K562 treated with DMSO at 1 percent for 48 hours (cell line): ENCODE results near the gene ZNF341. TPM values are rescaled to one million over a fixed set of nuclear protein-coding genes. Genes with fewer than 3 reads are reported as not detected.

Experiments
- total RNA-seq: library from RNA; unstranded; fragments of 300-600 nt; gene quantifications from 2 replicates; pipeline ENCODE4 v1.2.3, GENCODE V29; 2022; ENCODE audit warnings: low replicate concordance; ENCODE audit errors: extremely low read depth

Gene ZNF341
- not detected in 2 replicates for total RNA-seq

DNA sequence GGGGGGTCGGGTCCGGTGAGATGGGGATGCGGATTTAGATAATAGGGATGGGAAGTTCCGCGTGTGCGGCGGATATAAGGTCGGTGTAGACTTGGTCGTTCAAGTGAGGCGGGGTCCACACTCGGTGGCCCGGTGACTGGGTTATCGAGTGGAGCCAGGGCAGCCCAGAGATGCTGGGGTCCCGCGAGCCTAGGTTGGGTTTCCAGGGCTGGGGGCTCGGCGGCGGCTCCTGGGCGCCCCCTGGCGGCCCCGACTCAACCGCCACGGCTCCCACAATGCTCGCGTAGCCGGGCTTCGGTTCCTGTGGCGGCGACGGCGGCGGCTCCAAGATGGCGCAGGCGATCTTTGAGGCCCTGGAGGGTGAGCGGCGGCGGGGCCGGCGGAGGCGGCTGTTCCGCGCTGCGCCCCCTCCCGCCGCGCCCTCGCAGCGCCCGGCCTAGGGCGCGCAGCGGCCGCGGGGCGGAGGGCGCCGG lies at the start of gene ZNF341:
ZNF341 (plus strand) TSS at position 304 of the 473 bp plus-strand sequence; CDS start at position 330, 26 bp downstream.

DNA sequence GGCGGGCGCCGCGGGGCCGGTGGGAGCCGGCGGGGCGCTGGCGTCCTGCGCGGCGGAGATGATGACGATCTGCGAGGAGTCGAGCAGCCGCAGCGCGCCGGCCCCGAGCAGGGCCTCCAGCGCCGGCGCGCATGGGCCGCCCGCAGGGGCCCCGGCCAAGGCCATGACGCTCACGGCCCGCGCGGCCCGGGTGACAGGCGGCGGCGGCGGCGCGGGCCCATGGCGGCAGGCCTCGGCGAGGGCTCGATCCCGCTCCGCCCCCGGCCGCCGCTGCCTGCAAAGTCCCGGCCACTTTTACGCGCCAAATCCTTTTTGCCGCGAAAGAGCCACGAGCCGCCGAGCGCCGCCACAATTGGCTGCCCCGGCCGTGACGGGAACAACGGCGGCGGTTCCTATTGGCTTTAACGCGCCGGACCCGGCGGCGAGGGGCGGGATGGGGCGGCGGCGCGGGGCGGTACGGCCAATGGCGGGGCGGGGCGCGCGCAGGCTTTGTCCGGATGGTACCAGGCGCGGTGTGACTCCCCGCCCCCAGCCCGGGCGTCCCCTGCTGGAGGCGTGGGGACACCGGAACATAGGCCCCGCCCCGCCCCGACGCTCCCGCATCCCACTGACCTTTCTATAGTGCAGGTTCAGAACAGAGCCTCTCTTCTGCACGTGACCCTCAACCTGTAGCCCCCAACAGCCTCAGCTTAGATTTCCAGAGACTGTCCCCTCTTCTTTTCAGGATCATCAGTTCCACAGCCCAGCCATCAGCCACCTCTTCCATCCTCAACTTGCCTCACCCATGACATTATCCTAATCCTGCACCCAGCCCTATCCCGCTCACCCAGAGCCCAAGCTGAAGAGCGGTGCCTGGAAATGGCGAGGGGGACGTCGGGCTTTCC lies 45.5 kb upstream of the ZNF341 start, which contains the start of gene E2F1:
E2F1 (minus strand) TSS at position 286 of the 884 bp plus-strand sequence; CDS start at position 165, 121 bp downstream.

DNA sequence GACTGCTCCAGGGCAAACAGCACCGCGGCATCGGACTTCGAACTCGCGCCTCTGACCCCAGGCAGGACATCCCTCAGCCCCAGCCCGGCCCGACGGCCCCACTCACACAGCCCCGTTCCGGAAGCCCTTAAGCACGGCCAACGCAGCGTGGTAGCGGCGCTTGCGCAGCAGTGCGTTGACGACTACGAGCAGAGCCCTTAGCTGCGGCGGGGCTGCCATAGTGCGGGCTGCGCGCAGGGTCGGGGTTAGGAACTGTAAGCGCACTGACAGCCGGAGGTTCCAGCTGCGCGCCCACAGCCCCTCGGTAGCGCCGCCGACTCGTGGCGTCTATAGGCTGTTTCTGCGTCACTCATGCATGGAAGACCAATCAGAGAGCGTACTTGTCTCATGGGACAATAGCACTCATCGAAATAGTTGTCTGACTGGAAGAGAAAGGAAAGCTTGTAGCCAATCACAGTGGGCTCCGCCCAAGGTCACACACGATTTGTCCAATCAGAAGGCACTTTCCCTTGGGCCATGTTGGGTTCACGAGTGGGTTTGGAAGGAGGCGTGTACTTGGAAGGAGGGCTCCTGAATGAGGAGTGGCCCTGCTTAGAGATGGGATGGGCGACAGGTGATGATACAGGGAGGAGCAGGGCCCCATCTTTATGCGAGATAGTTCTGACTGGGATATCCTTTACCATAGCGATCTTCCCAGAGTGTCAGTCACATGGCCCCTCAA lies 11.6 kb upstream of the ZNF341 start, which contains the start of gene PXMP4:
PXMP4 (minus strand) TSS at position 322 of the 721 bp plus-strand sequence; CDS start at position 219, 103 bp downstream.

DNA sequence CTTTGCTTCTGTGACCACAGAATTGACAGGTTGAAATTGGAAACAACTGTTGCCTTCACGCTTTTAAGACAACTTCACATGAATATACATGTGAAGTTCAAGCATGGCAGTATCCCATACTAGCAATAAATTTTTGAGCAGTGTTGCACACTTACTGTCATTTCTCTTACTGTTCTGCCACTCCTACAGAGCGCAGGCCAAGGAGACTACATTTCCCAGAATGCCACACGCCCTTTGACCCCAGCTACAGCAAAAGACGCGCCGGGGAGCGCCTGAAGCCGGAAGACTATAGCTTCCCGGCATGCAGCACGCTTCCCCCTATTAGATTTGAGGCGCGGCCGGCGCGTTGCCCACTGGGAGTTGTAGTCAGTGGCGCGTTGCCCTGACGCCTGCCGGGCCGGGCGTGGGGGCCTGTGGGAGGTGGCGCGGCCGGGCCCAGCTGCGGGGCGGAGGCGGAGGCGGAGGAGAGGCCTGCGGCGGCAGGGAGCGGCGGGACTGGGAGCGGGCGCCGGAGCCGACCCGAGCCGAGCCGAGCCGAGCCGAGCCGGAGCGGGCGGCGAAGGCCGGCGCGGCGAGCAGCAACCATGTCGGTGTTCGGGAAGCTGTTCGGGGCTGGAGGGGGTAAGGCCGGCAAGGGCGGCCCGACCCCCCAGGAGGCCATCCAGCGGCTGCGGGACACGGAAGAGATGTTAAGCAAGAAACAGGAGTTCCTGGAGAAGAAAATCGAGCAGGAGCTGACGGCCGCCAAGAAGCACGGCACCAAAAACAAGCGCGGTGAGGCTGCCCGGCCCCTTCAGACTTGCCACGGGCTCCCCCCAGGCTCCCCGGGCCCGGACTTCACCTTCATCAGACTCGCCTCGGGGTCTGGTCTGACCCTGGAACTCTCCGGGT lies 79.3 kb downstream of the ZNF341 start, which contains the start of gene CHMP4B:
CHMP4B (plus strand) TSS at position 464 of the 891 bp plus-strand sequence; CDS start at position 585, 121 bp downstream.

Other genes with a start within 250 kb of the ZNF341 start
- gene CBFA2T2, start 241.9 kb upstream of the ZNF341 start, total RNA-seq: not detected in 2 replicates
- not detected in 2 replicates for gene C20orf144, start 69.7 kb upstream of the ZNF341 start, total RNA-seq
- not detected in 2 replicates for gene ACTL10, start 65.1 kb upstream of the ZNF341 start, total RNA-seq
- gene NECAB3, start 57.6 kb upstream of the ZNF341 start, total RNA-seq: 311 TPM in 1 of 2 replicates, not detected in the other
- not detected in 2 replicates for gene E2F1, start 45.6 kb upstream of the ZNF341 start, total RNA-seq
- not detected in 2 replicates for gene PXMP4, start 11.7 kb upstream of the ZNF341 start, total RNA-seq
- gene CHMP4B, start 79.4 kb downstream of the ZNF341 start, total RNA-seq: not detected in 2 replicates